ENCODE results near the gene TNS4.

Gene TNS4

DNA sequence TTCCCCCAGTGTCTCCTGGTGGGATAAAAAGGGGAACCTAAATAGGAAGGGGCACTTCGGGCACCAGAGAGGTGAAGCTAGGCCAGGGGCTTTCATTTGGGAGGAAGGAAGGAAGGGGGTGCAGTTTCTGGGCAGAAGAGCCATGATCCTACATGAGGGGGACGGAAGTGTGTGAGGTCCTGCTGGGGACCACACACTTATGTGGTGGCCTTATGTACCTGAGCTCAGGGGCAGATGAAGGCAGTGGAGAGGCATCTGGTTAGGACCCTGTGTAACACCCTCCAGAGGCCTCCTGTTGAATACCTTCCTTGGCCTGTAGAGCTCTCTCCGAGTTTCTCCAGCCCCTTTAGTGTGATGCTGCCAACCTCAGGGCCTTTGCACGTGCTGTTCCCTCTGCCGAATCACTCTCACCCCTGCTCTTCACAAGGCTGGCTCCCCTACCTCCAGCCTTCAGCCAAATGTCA lies 37.0 kb downstream of the TNS4 start:
- Histone ChIP-seq H3K9me3 (ENCODE audit: control insufficient read depth in 5 of 5, low read length in 5 of 5) (no peaks in the 10 kb centered on the region), H3K36me3 (ENCODE audit: control insufficient read depth in 5 of 5, insufficient read depth in 5 of 5, low read length in 5 of 5) (peaks cover 0 to under 1% (median 0%) of the 10 kb centered on the region in 5 donors), H3K4me1 (ENCODE audit: control insufficient read depth in 5 of 5, insufficient read depth in 5 of 5, low read length in 5 of 5) (peaks cover 15 to 41% (median 34%) of the 10 kb centered on the region in 5 donors), H3K27ac (ENCODE audit: low read depth, low read length) (no peak overlapping the region), H3K4me3 (ENCODE audit: low read depth in 1 of 5, low read length in 5 of 5) (no peak overlapping the region), H3K27me3 (ENCODE audit: control insufficient read depth in 5 of 5, insufficient read depth in 4 of 5, low read length in 5 of 5) (no peaks in the 10 kb centered on the region), H3K9ac (ENCODE audit: low read length in 5 of 5) (no peak overlapping the region)

DNA sequence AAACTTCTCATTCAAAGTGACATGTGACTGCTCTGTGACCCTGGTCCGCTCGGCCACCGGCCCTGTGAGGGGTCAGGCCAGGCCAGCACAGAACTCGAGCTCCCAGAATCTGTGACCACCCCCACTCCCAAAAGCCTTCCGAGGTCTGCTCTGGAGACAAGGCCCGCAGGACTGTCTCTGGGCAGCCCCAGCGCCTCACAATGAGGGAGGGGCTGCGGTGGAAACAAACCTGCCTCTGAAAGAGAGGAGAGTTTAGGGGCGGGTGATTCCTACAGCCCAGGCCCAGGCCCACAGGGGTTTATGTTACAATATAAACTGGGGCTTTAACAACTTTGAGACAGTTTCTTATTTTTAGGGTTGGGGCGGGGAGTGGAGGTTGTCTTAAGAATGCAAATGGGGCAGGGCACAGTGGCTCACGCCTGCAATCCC lies 38.3 kb downstream of the TNS4 start:
- peaks cover 20 to 54% (median 47%) of the 10 kb centered on the region in 5 donors for H3K4me1 ChIP-seq (ENCODE audit: control insufficient read depth in 5 of 5, insufficient read depth in 5 of 5, low read length in 5 of 5)
- H3K27ac ChIP-seq (ENCODE audit: low read depth, low read length), result peak overlapping the region; percentile 37
- H3K36me3 ChIP-seq (ENCODE audit: control insufficient read depth in 5 of 5, insufficient read depth in 5 of 5, low read length in 5 of 5), result peaks cover 0 to 13% (median under 1%) of the 10 kb centered on the region in 5 donors

DNA sequence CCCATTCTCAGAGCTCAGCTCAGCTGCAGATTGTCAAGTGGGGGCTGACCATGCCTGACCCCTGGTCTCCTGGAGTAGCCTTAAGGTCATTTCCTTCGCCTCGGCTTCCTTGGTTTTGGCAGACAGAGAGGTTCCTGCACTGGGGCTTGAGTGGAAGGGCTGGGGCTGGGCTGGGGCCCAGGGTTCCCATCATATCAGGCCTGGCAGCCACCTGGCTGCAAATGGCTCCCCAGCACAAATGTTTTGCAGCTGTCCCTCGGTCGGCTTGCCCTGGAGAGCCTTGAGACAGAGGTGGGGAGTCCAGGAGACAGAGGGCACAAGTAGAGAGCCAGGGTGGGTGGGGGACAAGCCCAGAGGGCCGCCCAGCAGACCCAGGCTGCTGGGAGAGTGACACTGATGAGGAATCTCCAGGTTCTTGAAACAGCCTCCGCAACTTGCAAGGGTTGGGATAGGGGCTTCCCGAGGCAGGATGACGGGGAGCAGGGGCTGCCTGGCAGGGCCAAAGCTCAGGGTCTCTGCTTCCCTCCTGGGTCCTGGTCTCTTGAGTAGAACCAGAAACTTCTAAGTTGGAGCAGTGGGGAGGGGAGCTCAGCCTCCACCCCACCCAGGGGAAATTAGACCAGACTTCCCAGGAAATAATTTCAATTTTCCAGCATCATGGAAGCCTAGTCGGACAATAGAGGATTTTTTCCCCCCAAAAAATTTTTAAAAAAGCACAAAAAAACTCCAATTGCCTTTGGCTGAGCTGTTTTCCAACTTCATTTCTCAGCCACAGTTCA lies 38.9 kb downstream of the TNS4 start:
- Histone ChIP-seq H3K36me3 (ENCODE audit: control insufficient read depth in 5 of 5, insufficient read depth in 5 of 5, low read length in 5 of 5) (peaks cover 0 to 19% (median 6%) of the 10 kb centered on the region in 5 donors), H3K9me3 (ENCODE audit: control insufficient read depth in 5 of 5, low read length in 5 of 5) (no peaks in the 10 kb centered on the region), H3K4me1 (ENCODE audit: control insufficient read depth in 5 of 5, insufficient read depth in 5 of 5, low read length in 5 of 5) (peaks cover 24 to 60% (median 53%) of the 10 kb centered on the region in 5 donors), H3K4me3 (ENCODE audit: low read depth in 1 of 5, low read length in 5 of 5) (peak overlapping the region in 1 of 5 donors; percentile 17), H3K27me3 (ENCODE audit: control insufficient read depth in 5 of 5, insufficient read depth in 4 of 5, low read length in 5 of 5) (no peaks in the 10 kb centered on the region), H3K27ac (ENCODE audit: low read depth, low read length) (peak overlapping the region; percentile 41), H3K9ac (ENCODE audit: low read length in 5 of 5) (peak overlapping the region in 3 of 5 donors; percentile 16 to 55 (median 46))

More for the DNA sequence above, 38.3 kb downstream of the TNS4 start:
- Histone ChIP-seq H3K9me3 (ENCODE audit: control insufficient read depth in 5 of 5, low read length in 5 of 5) (no peaks in the 10 kb centered on the region), H3K9ac (ENCODE audit: low read length in 5 of 5) (peak overlapping the region in 3 of 5 donors; percentile 16 to 55 (median 46)), H3K27me3 (ENCODE audit: control insufficient read depth in 5 of 5, insufficient read depth in 4 of 5, low read length in 5 of 5) (no peaks in the 10 kb centered on the region), H3K4me3 (ENCODE audit: low read depth in 1 of 5, low read length in 5 of 5) (no peak overlapping the region)

DNA sequence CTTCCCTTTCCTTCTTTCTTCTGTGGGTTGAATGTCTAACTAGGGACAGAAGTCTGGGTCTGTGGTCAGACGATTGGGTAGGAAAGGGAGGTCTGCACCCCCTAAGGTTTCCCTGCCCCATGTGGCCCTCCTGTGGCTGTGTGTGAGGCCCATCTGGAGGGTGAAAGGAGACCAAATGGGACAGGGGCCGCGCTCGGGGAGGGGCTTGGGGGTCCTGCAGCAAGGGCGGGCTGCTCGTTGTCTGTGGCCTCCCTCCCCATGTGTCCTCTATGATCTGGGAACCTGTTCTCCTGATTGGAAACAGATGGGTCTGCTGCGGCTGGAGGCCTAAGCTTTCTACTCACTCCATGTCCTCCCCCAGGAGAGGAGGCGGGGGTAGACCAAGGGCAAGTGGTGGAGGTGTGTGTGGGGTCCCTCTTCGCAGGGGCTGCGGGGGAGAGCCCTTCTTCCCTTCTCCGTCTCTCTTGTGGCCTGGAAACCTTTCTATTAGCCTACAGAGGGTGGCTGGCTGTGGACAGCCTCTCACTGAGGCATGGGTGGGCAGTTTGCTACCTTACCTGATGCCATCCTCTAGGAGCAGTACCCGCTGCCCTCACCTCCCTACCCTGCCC lies 39.6 kb downstream of the TNS4 start:
- no peaks in the 10 kb centered on the region for H3K9me3 ChIP-seq (ENCODE audit: control insufficient read depth in 5 of 5, low read length in 5 of 5)
- H3K36me3 ChIP-seq (ENCODE audit: control insufficient read depth in 5 of 5, insufficient read depth in 5 of 5, low read length in 5 of 5), result peaks cover 0 to 26% (median 13%) of the 10 kb centered on the region in 5 donors
- peak overlapping the region; percentile 41 for H3K27ac ChIP-seq (ENCODE audit: low read depth, low read length)
- peaks cover 27 to 67% (median 59%) of the 10 kb centered on the region in 5 donors for H3K4me1 ChIP-seq (ENCODE audit: control insufficient read depth in 5 of 5, insufficient read depth in 5 of 5, low read length in 5 of 5)
- H3K9ac ChIP-seq (ENCODE audit: low read length in 5 of 5), result peak overlapping the region in 2 of 5 donors; percentile 26
- no peaks in the 10 kb centered on the region for H3K27me3 ChIP-seq (ENCODE audit: control insufficient read depth in 5 of 5, insufficient read depth in 4 of 5, low read length in 5 of 5)
- peak overlapping the region in 1 of 5 donors; percentile 17 for H3K4me3 ChIP-seq (ENCODE audit: low read depth in 1 of 5, low read length in 5 of 5)

DNA sequence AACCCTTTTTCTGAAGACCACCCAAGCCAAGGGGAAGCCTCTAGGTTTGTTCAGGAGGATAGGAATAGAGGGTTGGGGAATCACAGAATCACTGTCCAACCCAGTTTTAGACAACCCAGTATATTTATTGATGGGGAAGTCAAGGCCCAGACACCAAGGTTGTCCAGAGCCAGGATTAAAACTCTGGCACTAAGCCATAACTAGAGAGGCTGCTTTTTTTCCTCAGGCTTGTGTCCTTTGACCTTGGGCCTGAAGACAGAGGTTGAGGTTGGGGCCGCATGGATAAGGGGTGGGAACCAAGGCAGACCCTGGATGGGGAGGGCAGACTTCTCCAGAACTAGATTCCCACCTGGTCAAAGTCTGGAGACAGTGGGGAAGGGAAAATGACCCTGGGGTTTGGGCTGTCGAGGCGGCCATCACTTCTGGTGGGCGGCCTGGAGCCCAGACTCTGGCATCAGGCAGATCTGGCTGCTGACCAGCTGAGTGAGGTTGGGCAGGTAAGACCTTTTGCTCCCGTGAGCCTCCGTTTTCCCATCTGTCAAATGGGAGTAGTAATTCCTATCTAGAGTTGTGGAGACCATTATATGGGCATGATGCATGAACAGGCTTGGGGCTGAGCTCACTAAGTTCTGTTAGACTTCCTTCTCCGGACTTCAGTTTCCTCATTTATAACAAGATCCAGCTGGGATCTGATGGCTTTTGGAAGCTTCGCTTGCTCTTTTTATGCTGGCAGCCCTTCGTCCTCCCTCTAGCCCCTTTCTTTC lies 40.3 kb downstream of the TNS4 start:
- Histone ChIP-seq H3K27me3 (ENCODE audit: control insufficient read depth in 5 of 5, insufficient read depth in 4 of 5, low read length in 5 of 5) (no peaks in the 10 kb centered on the region), H3K4me1 (ENCODE audit: control insufficient read depth in 5 of 5, insufficient read depth in 5 of 5, low read length in 5 of 5) (peaks cover 28 to 74% (median 66%) of the 10 kb centered on the region in 5 donors), H3K9ac (ENCODE audit: low read length in 5 of 5) (peak overlapping the region in 2 of 5 donors; percentile 26), H3K36me3 (ENCODE audit: control insufficient read depth in 5 of 5, insufficient read depth in 5 of 5, low read length in 5 of 5) (peaks cover 0 to 33% (median 20%) of the 10 kb centered on the region in 5 donors), H3K27ac (ENCODE audit: low read depth, low read length) (peak overlapping the region; percentile 41), H3K9me3 (ENCODE audit: control insufficient read depth in 5 of 5, low read length in 5 of 5) (no peaks in the 10 kb centered on the region), H3K4me3 (ENCODE audit: low read depth in 1 of 5, low read length in 5 of 5) (no peak overlapping the region)

DNA sequence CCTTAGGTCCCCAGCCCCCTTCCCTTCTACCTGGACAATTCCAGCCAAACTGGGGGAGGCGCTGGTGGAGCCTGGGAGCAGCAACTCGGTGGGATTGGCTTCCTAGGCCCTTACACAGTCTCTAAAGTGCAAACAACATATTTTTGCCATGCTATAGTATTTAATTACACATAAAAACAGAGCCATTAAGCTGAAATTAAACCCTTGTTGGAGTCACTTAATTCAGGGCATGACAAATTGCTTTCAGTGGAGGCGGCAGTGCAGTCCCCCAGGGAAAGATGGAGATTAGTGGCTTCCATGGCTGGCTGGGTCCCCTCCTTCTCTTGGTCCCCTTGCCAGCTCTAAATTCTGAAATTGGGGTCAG lies 40.8 kb downstream of the TNS4 start:
- Histone ChIP-seq H3K9me3 (ENCODE audit: control insufficient read depth in 5 of 5, low read length in 5 of 5) (no peaks in the 10 kb centered on the region), H3K27ac (ENCODE audit: low read depth, low read length) (peak overlapping the region; percentile 41), H3K4me3 (ENCODE audit: low read depth in 1 of 5, low read length in 5 of 5) (no peak overlapping the region), H3K9ac (ENCODE audit: low read length in 5 of 5) (no peak overlapping the region), H3K36me3 (ENCODE audit: control insufficient read depth in 5 of 5, insufficient read depth in 5 of 5, low read length in 5 of 5) (peaks cover 2 to 38% (median 26%) of the 10 kb centered on the region in 5 donors), H3K4me1 (ENCODE audit: control insufficient read depth in 5 of 5, insufficient read depth in 5 of 5, low read length in 5 of 5) (peaks cover 28 to 77% (median 69%) of the 10 kb centered on the region in 5 donors), H3K27me3 (ENCODE audit: control insufficient read depth in 5 of 5, insufficient read depth in 4 of 5, low read length in 5 of 5) (no peaks in the 10 kb centered on the region)

DNA sequence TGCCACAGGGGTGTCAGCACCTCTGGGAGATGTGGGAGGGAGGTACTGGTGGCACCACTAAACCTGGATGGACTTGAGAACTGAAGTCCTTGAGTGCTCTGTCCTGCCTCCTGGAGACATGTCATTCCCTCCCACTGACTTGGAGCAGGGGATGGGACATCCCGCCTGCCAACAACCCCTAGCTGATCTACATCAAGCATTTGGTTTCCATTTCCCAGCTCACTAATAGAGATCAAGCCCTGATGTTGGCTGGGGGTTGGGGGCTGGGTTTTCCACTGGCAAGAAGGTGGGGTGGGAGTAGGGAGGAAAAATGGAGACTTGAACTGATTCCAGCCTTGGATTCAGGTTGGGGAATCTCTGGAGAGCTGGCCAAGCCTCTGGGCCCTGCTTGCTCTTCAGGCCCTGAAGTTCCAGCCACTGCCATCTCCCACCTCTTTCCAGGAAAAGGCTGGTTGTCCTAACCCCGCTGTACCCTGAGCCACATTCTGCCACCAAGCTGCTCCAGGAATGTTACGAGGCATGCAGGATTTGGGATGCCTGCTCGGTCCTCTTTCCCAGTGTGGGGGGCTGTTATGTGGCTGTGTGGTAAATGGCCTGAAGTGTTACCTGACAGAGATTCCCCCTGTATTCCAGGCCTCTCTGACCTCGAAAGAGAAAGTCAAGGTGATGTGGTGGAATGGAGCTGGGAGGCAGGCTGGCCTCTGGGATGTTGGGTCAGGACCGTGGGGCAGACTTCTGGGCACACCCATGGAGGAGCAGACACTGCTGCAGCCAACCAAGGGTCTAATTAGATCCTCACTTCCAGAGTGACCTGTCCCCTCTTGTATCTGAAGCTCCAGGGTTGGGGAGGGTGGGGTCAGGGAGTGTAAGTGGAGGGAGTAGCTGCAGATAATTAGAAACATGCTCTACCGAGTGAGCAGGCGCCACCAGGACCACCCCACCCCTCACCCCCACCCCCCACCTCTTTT lies 41.5 kb downstream of the TNS4 start:
- H3K27ac ChIP-seq (ENCODE audit: low read depth, low read length), result peak overlapping the region; percentile 46

DNA sequence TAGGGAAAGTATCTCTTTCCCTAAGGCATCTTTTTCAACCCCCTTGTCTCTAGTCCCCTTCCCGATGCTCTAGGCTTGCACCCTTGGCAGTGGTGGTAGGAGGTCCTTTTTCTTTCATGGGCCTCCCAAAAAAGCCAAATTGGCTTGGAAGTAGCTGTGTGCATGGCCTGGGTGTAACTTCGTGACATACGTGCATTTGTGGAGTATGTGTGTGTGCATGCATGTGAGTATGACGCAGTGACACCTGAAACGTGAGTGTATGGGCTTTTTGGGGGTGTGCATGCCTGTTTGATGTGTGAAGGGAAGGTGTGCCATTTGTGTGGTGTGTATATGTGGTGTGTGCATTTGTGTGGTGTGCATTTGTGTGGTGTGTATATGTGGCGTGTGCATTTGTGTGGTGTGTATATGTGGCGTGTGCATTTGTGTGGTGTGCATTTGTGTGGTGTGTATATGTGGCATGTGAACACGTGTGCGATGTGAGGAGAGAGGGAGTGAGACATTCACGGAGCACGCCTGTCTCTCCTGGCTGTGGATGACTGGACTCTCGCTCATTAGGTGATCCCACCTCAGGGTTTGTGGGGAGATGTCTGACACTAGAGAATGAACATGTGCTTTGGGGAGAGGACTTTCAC lies 42.5 kb downstream of the TNS4 start:
- H3K9ac ChIP-seq (ENCODE audit: low read length in 5 of 5), result no peak overlapping the region
- peaks cover 28 to 84% (median 68%) of the 10 kb centered on the region in 5 donors for H3K4me1 ChIP-seq (ENCODE audit: control insufficient read depth in 5 of 5, insufficient read depth in 5 of 5, low read length in 5 of 5)
- H3K36me3 ChIP-seq (ENCODE audit: control insufficient read depth in 5 of 5, insufficient read depth in 5 of 5, low read length in 5 of 5), result peaks cover 2 to 50% (median 42%) of the 10 kb centered on the region in 5 donors
- no peaks in the 10 kb centered on the region for H3K27me3 ChIP-seq (ENCODE audit: control insufficient read depth in 5 of 5, insufficient read depth in 4 of 5, low read length in 5 of 5)
- peak overlapping the region; percentile 46 for H3K27ac ChIP-seq (ENCODE audit: low read depth, low read length)
- H3K4me3 ChIP-seq (ENCODE audit: low read depth in 1 of 5, low read length in 5 of 5), result no peak overlapping the region
- no peaks in the 10 kb centered on the region for H3K9me3 ChIP-seq (ENCODE audit: control insufficient read depth in 5 of 5, low read length in 5 of 5)

More for the DNA sequence above, 41.5 kb downstream of the TNS4 start:
- H3K4me1 ChIP-seq (ENCODE audit: control insufficient read depth in 5 of 5, insufficient read depth in 5 of 5, low read length in 5 of 5), result peaks cover 28 to 77% (median 69%) of the 10 kb centered on the region in 5 donors
- H3K36me3 ChIP-seq (ENCODE audit: control insufficient read depth in 5 of 5, insufficient read depth in 5 of 5, low read length in 5 of 5), result peaks cover 2 to 41% (median 32%) of the 10 kb centered on the region in 5 donors
- H3K9ac ChIP-seq (ENCODE audit: low read length in 5 of 5), result no peak overlapping the region
- no peaks in the 10 kb centered on the region for H3K27me3 ChIP-seq (ENCODE audit: control insufficient read depth in 5 of 5, insufficient read depth in 4 of 5, low read length in 5 of 5)
- H3K9me3 ChIP-seq (ENCODE audit: control insufficient read depth in 5 of 5, low read length in 5 of 5), result no peaks in the 10 kb centered on the region
- H3K4me3 ChIP-seq (ENCODE audit: low read depth in 1 of 5, low read length in 5 of 5), result no peak overlapping the region
